Stimulated activated CD8-positive, alpha-beta memory T cell treated with anti-CD3 and anti-CD28 coated beads, Interleukin-15, amount 100 ng/mL, for 24 hours (primary cell): Measurements from ENCODE around the gene TMC1.

ENCODE experiments used
- DNase-seq: peaks from one replicate; pipeline ENCODE4 v3.0.0-alpha.2; 2020; ENCODE audit warnings: low read depth

Gene TMC1

DNA sequence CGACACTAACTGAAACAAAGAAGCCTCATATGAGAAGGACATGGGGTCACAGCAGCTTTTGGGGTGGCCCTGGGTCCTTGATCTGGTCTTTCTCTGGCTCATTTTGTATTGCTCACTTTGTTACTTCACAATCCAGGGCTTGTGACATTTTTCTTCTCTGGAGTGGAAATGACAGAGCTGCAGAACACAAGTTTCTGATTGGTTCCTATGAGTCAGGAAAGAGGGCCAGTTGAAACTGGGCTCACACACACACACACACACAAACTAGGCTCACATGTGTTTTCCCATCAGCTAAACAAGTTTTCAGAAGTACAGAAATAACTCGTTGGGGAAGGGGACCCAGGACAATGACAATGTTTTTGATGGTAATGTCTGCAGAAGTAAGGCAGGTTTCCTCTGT, 54.3 kb downstream of the TMC1 start:
- DNase-seq: no peak

DNA sequence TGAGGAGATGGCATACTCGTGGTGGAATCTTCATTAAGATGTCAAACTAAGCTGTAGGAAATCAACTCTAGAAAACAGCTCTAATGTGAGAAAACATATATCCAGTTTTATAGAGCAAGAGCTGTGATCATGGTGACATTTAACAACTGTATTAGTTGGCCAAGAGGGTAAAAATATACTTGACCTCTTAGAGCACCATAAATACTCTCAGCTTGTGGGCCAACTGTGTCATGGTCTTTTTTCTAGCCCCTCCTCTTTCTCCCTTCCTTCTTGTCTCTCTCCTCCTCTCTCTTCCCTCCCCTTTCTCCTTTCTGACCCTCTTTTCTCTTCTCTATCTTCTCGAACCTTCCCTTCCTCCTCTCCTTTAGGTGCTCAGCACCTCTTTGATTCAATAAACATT, 54.7 kb downstream of the TMC1 start:
- DNase-seq: no peak

DNA sequence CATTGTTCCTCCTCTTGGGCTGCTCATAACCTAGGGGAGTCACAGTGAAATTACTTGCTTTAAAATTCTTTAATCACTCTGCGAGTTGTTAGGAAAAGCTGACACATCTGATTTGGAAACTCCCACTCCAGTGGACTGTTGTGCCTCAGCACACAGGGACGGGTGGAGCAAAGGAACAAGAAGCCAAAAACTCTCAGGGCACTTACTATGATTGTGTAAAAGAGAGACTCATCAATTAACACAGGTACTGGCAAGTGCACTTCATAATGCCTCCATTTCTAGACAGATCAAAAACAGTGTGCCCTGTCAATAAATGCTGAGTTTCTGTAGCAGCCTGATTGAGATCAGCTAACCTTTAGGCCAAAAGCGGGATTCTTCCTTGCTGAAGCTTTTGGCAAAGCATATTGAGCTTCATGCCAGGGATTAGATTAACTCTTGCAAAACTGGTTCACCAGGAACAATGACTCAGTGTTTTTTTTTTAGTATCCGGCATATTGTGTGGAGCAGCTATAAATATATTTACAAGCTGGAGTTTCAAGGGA, 55.9 kb downstream of the TMC1 start:
- no peak for DNase-seq

DNA sequence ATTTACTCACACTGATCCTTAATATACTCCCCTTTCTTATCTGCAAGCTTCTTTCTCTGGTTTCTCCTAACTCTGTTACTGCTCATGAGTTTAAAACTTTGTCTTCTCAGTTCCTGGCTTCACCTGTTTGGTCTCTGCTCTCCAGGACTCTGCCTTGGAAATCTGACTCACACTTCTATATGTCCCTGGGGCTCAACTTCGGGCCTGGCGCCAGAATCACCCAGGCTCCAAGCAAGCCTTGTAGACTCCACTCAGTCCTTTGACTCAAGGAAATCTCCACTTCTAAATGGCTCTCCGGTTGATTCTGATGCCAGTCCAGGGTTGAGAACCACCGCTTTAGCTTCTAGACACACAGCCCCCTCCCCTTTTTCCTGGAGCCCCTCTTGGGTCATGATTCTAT, 57.8 kb downstream of the TMC1 start:
- DNase-seq: no peak

DNA sequence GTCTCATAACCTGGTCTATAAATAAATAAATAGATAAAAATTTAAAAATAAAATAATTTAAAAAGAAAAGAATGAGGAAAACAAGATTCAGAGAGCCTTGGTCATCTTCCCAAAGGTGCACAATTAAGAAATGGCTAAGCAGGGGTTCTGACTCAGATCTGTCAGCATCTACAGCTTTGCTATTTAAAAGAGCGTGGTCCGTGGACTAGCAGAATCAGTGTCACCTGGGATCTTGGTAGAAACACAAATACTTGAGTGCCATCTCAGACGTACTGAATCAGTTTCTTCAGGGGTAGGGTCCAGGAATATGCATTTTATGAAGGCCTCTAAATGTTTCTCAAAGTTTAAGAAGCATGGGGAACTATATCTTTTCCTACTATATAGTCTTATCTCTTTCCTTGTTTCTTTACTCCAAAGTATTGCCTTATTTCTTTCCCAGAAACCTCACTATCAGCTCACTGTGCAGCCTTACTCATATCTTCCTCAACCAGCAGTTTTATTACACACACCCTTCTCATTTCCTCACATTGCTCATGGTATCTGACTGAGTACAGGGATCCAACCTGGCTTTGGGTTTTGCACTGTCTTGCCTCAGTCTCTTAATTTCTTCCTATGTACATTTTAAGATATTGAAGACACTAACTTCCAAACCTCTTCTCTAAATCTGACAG, 58.6 kb downstream of the TMC1 start:
- no peak for DNase-seq

DNA sequence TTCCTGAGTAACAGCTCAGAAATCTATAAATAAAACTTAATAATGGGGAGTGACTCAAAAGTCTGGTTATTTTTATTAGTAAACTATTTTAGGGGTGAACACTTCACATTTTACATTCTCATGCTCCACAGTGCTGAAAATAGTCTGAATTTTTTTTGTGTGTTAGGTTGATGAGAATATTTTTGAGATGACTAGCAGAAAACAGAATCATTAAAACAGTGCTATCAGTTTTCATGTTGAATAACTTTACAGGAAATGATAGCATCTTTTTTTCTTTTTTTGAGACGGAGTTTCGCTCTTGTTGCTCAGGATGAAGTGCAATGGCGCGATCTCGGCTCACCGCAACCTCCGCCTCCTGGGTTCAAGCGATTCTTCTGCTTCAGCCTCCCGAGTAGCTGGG, 60.3 kb downstream of the TMC1 start:
- no peak for DNase-seq

DNA sequence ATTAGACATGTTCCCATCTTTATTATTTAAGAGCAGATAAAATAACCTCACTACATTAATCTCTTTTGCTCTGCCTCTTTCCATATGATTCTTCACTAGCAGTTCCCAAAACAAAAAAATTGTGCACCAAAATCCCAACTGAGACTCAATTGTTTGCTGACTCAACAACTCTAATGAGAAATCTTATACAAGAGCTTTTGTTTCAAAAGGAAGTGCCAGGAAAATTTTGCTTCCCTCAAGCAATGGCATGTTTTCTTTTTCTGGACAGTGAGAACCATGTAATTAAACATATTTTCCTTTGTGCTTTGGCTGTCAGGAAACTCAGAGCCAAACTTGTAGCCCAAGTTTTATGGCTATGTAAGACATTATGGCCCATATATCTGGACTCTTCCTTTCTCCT, 62.0 kb downstream of the TMC1 start:
- DNase-seq: no peak

DNA sequence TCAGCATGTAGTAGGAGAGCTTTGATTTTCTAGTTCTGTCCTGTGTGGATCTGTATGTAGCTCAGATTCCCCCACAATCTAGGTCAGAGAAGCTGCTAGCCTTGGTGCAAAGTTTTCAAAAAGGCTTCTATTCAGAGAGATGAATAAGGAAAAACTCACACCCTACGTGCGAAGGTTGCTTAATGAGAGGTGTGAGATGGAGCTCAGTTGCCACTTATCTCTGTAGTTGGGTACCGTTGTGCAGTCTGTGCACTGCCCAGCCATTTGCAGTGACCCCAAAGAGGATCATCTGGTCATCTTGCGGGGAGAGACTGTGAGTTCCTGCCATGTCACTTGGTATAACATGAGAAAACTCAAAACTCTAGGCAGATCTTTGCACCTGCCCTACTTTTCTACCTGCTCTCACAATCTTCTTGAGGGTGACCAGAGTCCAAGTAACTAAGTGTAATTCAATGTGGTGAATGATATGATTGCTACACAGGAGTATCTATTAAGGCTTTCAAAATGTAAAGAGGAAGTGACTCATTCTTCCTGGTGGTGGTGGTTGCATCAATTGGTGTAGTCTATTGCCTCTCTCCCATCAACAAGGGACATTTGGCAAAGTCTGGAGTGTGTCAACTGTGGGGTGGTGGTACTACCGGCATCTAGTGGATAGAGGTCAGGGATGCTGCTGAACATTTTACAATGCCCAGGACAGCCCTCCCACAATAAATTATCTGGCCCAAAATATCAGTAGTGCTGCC, 65.2 kb downstream of the TMC1 start:
- no peak for DNase-seq

DNA sequence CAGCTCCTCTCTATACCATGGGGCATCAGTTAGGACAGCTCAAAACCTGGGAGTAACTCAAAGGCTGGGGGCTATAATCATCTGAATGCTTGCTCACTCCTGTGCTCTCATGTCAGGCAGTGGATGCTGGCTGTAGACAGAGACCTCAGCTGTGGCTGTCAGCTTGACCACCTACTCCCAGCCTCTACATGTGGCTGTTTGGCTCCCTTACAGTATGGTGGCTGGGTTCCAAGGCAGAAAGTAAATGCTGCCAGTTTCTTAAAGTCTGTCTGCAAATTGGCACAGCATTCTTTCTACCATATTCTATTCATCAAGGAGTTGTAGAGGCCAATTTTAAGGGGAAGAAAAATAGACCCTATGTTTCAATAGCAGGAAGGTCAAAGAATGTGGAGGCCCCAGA, 66.9 kb downstream of the TMC1 start:
- DNase-seq: no peak

DNA sequence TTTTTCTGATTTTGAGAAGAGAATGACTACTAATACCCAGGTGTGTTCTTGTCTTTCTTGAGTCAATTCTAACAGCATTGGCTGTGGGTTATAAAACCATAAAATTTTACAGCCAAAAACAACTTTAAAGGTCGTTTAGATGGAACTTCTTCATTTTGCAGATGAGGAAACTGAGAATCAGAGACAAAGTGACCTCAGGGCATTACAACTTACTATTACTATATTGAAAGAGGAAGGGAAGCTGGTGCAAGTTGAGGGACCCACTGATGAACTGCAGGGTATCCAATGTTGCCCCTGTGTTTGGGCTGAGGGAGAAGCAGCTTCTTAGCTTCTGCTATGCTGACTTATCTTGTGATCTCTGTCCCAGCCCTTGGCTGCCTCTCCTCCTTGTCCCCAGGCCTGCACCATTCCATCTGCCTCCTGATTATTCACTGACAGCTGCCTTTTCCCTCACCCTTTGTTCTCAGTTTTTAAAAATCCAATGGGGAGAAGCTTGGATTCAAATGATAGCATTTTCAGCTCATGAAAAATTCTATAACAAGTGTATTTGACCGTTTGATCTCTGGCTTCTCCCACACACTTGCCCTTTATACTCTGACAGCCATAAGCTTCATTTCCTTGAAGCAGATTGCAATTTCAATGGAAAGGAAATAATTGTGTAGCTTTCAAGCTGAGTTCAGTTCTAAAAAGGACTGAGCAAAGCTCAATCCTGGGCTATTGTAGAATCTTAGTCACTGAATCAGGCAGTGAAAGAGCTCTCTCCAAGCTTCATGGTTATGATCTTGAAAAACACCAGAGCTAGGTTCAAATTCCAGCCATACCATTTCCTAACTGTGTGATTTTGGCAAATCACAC, 68.5 kb downstream of the TMC1 start:
- no peak for DNase-seq

DNA sequence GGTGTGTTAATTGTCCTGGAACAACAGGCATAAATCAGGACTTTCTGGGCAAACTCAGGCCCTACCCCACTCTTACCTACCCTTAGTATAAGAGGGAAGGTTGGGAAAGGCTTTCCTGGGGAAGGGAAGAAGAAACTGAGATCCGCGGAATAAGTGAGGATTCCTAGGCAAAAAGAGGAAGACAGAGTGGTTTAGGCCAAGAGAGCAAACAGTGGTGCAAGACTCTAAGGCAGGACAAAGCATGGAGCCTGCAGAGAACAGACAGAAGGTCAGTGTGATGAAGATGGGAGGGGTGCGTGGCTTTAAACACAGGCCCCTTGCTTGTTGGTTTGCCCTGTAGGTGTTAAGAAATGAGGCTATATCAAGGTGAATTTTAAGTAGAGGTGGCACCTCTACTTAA, 69.4 kb downstream of the TMC1 start:
- no peak for DNase-seq

DNA sequence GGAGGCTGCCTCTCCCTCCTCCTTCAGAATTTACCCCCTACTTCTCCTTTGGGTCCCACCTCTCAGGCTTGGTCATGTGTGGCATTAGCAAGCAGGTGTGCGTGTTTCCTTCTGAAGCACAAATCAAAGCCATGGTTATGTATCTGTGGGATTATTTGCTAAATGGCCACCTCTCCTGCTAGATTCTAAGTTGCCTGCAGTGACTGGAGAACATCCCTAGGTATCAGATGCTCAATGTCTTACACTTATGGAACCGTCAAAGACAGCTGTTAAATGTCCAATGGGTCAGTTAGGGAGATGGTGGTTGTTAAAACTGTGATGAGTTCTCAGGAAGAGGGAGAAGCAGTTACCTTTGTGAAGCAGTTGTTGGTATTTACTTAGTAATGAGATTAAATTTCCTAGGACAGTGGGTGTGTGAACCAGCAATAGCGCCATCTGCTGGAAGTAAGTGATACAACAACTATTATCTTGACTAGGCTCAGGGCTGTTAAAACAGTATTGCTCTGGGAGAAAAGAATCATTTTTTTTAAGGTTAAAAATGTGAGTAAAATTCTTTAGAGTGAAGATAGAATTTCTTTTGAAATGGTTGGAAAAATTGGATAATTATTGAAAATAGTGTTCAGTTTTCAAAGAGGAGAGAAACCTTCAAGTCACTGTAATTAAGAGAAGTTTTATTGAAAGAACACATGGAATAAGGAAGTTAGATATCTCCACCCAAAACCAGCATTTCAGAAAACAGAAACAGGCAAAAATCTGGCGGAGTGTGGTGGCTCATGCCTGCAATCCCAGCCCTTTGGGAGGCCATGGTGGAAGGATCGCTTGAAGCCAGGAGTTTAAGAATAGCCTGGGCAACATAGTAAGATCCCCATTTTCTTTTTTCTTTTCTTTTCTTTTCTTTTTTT, 71.3 kb downstream of the TMC1 start:
- DNase-seq: no peak

DNA sequence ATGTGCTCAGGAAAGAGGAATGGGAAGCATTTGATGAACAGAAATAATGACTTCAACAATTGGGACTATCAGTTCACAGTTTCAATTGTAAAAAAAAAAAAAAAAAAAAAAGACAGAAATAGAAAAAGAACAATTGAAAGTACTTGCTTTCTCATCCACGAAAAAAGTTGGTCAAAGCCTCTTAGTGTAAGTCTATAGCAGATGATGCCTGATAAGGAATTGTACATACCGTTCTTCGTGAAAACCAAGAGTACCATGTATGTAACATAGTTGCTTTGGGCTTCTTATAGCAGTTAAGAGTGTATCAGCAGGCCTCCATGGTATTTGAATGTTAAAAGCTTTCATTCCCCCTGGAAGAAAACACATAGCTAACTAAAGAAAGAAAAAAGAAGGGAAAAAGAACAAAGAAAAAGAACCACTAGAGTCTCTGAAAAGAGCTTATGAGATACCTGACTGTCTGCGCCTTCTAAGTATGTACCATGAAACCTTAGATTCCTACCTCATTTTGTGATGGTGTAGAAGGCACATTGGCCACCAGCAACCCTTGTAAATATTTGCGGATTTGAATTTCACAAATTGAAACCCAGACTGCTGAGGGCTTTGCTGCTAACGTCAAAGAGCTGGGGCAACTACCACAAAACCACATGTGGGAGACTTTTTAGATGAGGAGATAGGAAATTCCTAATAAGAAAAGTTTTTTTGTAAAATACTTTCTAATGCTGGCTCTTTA, 75.2 kb downstream of the TMC1 start:
- no peak for DNase-seq

DNA sequence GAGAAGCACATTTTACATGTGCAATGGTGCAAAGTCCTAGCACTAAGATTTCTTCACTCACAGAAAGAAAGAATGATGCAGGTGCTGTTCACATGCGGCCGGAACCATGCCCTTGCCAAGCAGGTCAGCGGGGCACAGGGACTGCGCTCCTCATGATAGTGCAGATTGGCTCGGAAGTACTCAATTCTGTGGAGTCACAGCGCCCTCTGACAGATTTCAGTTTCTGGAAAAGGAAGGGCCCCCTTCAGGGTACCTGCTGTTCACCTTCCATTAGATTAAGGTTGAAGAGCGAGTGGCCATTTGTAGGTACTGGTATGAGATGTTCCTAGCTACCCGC, 75.7 kb downstream of the TMC1 start:
- no peak for DNase-seq

DNA sequence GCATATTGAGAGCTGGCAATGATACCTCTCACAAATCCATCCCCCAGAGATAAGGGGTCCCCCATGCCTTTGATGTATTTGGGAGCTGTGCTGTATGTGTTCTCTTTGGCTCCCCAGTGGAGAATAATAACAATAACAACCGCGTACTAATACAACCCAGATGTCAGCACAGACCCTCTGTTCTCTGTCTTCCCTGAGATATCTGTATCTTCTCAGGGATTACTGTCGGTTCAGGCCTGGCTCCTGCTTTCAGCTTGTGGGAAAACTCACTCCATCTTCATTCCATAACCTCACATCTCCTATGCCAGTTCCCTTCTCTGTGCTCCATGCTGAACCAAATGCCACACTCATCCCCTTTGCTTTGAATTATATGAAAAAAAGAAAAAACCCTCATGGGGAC, 76.2 kb downstream of the TMC1 start:
- no peak for DNase-seq

DNA sequence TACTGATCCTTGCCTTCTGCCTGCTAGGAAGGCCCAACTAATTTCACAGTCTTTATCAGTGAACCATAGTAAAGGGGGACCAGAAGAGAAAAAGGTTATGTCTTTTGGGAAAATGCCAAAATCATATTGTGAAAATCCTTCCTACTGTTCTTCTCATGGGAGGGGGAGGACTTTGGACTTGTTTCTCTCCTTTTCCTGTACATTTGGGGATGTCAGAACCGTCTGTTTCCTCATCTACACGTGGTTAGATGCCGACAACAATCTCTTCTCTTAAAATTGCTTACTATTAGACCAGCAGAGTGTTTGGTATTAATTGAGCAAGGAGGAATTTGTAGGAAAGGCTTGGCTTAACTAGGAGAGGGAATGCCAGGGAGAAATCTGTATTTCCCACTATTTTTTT, 77.2 kb downstream of the TMC1 start:
- DNase-seq: no peak

DNA sequence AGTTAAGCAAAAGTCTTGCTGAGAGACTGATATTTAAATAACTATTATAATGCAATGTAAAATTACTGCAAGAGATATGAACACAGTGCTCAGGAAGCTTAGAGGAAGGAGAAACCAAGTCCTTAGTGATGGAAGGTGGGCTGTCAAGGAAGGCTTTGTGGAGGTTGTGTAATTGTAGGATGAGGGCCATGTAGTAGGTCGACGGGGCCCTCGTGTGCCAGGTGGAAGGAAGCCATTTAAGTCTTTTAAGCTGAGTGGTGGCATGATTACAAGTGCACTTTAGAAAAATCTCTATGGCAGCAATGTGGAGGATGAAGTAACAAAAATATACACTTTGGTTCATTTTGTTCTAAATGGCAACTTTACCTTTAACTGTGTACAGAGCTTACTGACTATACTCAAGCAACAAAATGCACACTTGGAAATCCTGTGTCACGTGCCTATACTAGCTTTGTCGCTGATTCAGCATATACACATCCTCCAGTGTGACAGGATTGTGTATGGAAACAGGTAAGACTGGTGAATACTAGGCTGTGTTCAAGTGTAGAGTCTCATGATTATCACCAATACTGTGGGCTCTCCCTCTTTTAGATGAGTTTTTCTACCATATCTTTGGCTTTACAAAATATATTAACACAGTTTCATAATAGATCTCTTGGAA, 78.6 kb downstream of the TMC1 start:
- DNase-seq: no peak

DNA sequence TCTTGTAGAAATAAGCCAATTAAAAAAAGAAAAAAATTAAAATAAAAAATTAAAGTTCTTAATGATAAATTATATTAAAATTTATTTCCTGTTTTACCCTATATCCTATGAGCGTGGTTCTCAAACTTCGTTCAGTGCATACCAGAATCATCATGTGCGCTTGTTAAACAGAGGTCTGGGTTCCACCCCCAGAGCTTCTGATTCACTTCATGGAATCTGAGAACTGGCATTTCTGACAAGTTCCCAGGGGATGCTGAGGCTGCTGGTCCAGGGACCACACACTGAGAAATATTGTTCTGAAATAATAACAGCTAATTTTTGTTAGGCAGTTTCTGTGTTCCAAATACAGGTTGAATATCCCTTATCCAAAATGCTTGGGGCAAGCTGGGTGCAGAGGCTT, 79.3 kb downstream of the TMC1 start:
- no peak for DNase-seq

DNA sequence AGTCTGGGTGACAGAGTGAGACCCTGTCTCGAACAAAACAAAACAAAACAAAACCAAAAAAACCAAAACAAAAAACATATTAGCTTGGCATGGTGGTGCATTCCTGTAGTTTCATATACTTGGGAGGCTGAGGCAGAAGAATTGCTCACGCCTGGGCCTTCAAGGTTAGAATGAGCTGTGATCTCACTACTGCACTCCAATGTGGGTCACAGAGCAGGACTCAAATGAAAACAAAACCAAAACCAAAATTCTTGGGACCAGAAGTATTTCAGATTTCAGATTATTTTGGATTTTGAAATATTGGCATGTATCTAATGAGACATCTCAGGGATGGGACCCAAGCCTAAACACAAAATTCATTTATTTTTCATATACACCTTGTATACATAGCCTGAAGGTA, 80.2 kb downstream of the TMC1 start:
- no peak for DNase-seq

DNA sequence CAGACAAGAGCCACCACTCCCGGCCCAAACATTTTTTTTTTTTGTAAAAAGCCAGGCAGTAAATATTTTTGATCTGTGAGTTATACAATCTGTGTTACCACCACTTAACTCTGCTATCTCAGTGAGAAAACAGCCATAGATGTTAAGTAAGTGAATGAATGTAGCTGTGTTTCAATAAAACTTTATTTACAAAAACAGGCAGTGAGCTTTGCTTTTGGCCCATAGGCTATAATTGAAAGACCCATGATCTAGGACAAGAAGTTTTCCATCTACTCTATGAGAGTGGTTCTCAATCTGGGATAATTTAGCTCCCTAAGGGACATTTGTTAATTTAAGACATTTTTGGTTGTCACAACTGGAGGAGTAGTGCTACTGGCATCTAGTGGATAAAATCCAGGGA, 91.0 kb downstream of the TMC1 start:
- DNase-seq: no peak

DNA sequence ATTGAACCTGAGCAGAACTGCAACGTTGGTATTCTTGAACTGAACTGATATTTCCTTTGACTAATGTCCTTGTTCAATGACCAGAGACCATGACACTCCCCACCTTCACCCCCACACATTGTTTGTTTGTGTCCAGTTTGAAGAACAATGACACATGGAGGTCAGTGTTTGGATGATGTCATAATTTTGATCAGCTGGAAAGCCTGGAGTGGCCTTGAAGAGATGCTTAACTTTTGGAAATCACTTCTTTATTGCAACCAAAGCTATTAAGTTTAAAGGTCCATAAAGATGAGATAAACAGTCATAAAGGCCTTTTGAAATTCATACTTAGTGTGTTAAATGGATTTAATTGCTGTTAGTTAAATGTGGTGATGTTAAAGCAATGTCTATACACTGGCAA, 92.7 kb downstream of the TMC1 start:
- no peak for DNase-seq
